C1 segment of cervical spinal cord (tissue), 14 donors: Measurements from ENCODE around the gene NEDD4L.
A peak's percentile ranks its signal among the peaks of the same experiment; 100 is the strongest.
"Not testable (repeated sequence)": the region's sequence is repeated elsewhere in the genome, so short reads cannot be mapped to it uniquely, and the experiment has no call there.

Experiments used
- DNase-seq, 14 donors: peaks; one replicate each; lab custom pipeline; 2025; lab: John Stamatoyannopoulos, UW

Gene NEDD4L

DNA sequence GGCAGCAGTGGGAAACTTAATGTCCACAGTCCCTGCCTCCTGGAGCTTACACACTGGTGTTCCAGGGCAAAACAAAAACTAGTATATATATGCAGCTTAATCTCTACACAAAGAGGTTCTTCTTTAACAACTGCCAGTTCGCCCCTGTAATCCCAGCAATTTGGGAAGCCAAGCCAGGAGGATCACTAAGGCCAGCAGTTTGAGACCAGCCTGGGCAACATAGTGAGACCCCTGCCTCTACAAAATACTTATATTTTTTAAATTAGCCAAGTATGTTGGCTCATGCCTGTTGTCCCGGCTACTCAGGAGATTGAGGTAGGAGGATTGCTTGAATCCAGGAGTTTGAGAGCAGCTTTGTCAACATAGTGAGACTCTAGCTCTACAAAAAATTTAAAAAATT lies 17.2 kb upstream of the NEDD4L start:
- DNase-seq, result no peak

- DNase-seq, result no peak
Measured at GRCh38 chr18:58027341-58027740, 16.7 kb upstream of the NEDD4L start.

- DNase-seq, result no peak
Measured at GRCh38 chr18:58028109-58028784, 15.8 kb upstream of the NEDD4L start.

- no peak for DNase-seq
Measured at GRCh38 chr18:58032233-58032632, 11.8 kb upstream of the NEDD4L start.

GRCh38 chr18:58033216-58033615 lies 10.8 kb upstream of the NEDD4L start:
- no peak for DNase-seq

- no peak for DNase-seq
Measured at GRCh38 chr18:58034370-58034769, 9.7 kb upstream of the NEDD4L start.

GRCh38 chr18:58037163-58037562 lies 6.9 kb upstream of the NEDD4L start:
- DNase-seq, result no peak

- DNase-seq, result no peak
Measured at GRCh38 chr18:58038063-58038462, 6.0 kb upstream of the NEDD4L start.

- DNase-seq, result no peak
Measured at GRCh38 chr18:58041633-58042032, 2.4 kb upstream of the NEDD4L start.

GRCh38 chr18:58042826-58043490 lies 1.1 kb upstream of the NEDD4L start:
- DNase-seq, result no peak

DNA sequence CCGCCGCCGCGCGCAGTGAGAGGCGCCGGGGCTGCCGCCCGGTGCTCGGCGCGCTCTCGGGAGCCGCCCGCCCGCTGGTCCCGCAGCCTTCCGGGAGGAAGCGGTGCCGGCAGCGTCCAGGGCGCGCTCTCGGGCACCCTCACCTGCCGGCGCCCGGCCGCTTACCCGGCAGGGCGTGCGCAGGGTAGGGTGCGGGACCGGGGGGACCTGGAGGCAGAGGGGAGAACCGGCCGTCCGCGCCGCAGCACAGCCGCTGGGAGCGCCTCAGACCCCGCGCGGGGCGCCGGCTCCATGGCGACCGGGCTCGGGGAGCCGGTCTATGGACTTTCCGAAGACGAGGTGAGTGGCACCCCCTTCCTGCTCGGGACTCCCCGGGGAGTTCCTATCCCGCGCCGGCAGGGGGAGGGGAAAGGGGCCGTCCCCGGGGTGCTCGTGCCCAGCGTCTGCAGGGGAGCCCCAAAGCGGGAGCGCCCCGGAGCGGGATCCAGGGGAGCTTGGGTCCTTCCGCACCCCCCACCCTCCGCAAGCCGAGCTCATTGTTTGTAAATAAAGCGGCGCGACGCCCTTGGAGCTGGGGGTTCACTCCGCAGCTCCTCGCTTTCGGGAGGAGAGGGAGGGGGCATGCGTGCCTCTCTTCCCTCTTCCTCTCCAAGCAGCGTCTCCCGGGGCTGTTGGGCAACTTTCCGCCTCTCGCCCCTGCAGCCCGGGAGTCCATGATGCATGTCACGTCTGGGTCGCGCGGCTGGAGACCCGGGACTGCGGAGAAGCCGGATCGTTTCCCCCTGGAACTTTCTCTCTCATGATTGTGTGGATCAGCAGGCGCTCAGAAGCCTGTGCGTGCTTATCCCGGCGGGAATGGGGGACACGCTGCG lies 580 bp downstream of the NEDD4L start:
- DNase-seq, result peak in 11 of 14 donors; percentile 40 to 74 (median 62)

DNA sequence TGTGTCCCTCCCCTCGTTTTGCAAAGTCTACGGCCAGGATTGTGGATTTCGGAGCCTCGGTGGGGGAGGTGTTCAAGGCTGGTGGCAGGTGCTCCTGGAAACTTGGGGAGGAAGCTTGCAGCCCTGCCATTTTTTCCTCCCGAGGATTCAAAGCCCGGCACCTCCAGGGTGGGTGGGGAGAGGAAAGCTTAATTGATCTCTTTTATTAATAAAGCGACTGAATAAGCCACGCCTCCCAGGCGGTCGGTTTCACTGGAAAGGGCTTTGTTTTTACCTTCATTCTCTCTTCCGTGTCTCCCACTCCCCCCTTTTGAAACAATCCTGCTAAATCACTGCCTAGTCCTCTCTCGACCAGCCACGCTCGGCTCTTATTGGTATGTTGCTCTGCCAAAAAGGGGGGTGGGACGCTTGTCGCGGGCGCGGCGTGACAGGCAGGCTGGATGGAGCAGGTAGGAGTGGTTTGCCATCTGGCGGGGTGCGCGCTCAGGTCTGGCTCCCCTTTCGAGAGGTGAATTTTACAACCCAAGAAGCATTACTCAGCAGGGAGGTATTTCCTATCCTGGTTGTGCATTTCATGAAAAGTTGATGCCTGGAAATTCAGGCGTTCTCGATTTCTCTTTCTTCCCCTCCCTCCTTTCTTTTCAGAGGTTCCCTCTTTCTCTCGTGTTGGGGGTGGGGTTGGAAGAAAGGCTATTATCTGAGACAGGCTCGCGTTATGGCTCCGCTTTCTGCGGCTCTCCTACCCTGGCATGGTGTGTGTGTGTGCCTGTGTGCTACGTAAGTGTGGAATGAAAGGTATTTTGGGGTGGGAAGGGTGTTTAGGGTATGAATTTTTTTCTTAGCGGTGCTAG lies 1.4 kb downstream of the NEDD4L start:
- DNase-seq, result peak in 10 of 14 donors; percentile 26 to 76 (median 40)

- DNase-seq, result peak in 2 of 14 donors; percentile 12 to 60
Measured at GRCh38 chr18:58046093-58046793, 2.2 kb downstream of the NEDD4L start.

DNA sequence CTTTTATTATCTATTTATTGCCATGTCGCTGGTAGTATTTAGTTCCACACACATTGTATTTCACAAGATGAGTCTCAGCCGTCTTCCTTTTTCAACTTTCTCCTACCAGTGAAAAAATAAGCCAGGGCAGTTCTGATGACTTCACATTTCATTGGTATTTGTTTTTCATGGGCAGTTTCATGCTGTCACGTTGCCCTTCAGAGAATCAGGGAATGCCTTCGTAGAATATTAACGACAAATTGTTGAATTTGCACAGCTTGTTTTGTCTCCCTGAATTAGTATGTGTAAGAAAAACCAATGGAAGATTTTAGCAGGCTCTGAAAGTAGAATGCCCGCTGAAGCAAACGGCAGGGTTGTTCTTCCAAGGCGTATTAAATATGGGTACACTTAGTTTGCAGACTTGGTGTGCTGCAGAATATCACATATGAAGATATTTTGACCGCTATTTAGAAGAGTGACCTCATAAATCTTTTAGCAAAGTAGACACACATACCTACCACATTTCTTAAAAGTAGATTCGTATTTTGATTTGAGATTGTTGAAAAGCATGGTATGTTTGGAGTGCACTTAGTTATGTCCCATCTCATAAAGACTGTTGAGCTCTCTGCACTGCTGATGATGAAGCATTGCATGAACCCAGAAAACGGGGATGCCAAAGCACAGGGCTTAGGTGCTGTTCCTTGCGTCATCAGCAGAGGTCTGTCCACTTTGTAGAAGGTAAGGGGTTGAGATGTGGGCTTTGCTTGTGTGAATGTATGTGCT lies 2.9 kb downstream of the NEDD4L start:
- peak in 1 of 14 donors; percentile 56 for DNase-seq

DNA sequence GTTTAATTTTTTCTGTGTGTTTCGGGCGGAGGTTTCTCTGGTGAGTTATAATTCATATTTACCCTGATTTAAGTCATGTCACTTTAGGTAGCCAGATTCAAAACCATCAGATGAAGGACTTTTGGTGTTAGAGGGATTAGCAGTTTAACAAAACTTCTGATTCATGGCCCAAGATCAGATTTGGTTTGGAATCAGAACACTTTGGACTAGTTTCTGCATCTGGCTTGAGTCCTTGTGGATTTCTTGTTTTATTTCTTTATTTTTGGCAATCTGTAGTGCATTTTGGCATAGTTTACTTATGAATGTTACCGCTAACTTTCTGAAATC lies 3.5 kb downstream of the NEDD4L start:
- DNase-seq, result no peak

GRCh38 chr18:58048081-58048642 lies 4.1 kb downstream of the NEDD4L start:
- no peak for DNase-seq

DNA sequence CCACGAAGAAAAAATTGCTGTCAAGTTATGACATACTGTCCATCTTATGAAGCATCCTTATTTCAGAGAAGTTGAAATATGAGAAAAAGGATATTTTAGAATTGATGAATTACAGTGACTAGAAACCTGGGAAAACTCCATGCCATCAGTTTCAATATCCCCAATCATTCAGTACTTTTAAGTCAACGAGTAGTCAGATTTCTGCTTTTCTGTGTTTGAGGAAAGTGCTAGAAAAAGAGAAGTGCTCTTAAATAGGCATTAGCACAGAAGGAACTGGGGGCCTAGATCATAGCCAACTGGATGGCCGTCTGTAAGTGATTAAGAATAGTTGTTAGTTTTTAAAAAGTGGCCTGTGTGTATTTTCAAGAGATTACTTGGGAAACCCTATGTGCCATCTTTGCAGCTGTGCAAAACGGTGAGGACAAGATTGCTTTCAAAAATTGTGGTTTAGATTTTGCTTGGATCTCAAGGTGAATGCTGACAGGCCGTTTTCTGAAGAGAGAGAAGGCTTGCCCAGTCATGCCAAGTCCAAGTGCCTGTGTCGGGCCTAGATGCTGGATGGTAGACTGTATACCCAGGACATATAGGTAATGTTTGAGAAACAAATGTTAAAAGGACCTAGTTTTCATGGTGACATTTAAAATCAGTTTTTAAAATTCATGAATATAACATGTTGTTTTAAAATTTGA lies 5.1 kb downstream of the NEDD4L start:
- DNase-seq, result no peak

DNA sequence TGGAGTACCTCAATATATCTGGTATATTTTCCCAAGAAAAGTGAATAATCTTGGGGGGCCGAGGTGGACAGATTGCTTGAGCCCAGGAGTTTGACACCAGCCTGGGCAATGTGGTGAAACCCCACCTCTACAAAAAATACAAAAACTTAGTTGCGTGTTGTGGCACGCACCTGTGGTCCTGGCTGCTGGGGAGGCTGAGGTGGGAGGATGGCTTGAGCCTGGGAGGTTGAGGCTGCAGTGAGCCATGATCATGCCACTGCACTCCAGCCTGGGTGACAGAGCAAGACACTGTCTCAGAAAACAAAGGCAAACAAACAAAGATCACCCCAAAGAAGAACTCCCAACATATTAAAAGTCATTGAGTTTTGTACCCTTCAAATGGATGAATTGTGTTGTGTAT lies 6.9 kb downstream of the NEDD4L start:
- not testable (repeated sequence) for DNase-seq

DNA sequence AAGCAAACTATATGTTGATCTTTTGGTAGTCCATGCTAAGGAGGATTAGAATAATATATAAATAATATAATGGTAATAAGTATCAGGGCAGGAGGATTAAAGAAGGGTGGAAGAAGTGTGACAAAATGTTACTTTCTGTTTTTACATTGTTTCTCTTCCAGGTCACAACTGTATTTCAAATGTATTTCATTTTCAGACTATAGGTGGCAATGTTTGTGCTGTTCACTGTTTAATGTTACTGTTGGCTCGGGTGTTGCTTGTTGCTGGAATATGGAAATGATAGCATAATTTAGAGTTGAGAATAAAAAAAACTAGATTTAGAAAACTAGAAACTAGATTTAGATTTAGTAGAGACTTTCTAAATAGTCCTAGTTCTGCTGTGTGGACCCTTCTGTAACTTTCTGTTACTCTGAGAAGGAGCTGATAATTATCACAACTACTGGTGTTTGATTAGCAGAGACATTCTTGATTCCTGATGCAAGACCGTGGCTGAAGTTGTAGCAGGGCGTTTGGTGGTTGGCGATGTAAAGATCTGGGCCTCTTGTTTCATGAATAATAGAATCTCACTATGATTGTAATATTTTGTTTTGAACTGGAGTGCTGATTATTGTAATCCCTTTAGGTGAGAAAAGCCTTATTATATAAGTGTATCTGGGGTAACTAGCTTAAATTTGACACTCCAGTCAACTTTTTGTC lies 7.9 kb downstream of the NEDD4L start:
- DNase-seq, result no peak
